Activated B cell treated with CpG ODN at 0.5 μM for 24 hours (primary cell): ENCODE data around the gene ELP1. TPM values are rescaled to one million over a fixed set of nuclear protein-coding genes. Genes with fewer than 3 reads are reported as not detected.
"Not testable (repeated sequence)": the region's sequence is repeated elsewhere in the genome, so short reads cannot be mapped to it uniquely, and the experiment has no call there.

Experiments used
- ATAC-seq: fragments of 200-7000 bp; cut with Tn5 transposase; one replicate; pipeline ENCODE4 v1.10.0; 2021; ENCODE audit warnings: low read depth, mild to moderate bottlenecking, moderate library complexity
- CTCF ChIA-PET: fragments of 350-600 bp; sonication (Branson Sonifier 250); formaldehyde crosslinking; loops from one replicate; lab custom pipeline; 2021; ENCODE audit warnings: antibody characterized with exemption; lab: Charles Lee
- POLR2A ChIA-PET: fragments of 350-600 bp; sonication (Branson Sonifier 250); formaldehyde crosslinking; loops from one replicate; lab custom pipeline; 2021; ENCODE audit warnings: antibody characterized with exemption; lab: Charles Lee
- DNase-seq: peaks from one replicate; pipeline ENCODE4 v3.0.0; 2022
- H3K27ac Mint-ChIP-seq: one replicate; pipeline ENCODE4 v1.8.0; 2020; ENCODE audit warnings: mixed read lengths
- H3K27me3 Mint-ChIP-seq: one replicate; pipeline ENCODE4 v1.8.0; 2021; ENCODE audit warnings: mixed read lengths
- H3K36me3 Mint-ChIP-seq: one replicate; pipeline ENCODE4 v1.8.0; 2021; ENCODE audit warnings: low read depth, mixed read lengths
- H3K4me1 Mint-ChIP-seq: one replicate; pipeline ENCODE4 v1.8.0; 2021; ENCODE audit warnings: mixed read lengths
- H3K4me3 Mint-ChIP-seq: one replicate; pipeline ENCODE4 v1.8.0; 2020; ENCODE audit warnings: mild to moderate bottlenecking, mixed read lengths
- H3K9me3 Mint-ChIP-seq: one replicate; pipeline ENCODE4 v1.8.0; 2020; ENCODE audit warnings: mixed read lengths
- intact Hi-C: fragments of 100-400 bp; cut with micrococcal nuclease; formaldehyde crosslinking; loops from one replicate; pipeline ENCODE4 v1.15.1; 2024
- total RNA-seq: library from RNA; stranded (reverse); gene quantifications from 2 replicates; pipeline ENCODE4 v1.2.3, GENCODE V29; 2022
- TF ChIP-seq, protein P1 (sequence below): fragments of 200-600 bp; IDR thresholded peaks from one replicate; pipeline ENCODE4 v1.8.0; 2022; ENCODE audit warnings: antibody characterized with exemption, mild to moderate bottlenecking

Gene ELP1
- total RNA-seq, 1 donor from 2014 or later, result 25.0 TPM

DNA sequence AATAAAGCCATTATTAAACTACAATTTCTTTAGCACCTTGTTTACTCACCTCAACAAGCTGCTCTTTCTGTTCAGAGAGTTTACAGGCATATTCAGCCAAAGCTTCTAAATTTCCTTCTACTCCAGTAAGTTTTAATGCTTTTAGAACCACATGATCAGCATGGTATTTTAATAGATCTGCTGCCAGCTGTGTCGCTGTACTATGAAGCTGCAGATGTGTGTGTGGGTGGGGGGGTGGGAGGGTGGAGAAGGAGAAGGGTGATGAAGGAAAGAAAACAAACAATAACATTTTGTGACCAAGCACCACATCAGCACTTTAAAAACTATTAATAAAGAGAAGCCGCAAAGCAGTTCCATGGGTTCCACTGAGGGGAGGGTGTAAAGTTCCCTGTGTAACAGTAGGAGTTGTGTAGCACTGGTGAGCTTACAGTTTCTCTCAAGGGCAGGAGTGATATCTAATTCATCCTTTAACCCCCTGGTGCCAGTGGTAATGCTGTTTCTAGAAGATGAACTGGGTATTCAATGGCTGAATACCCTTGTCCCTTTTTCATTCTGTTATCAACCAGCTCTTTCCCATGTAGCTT lies 38.8 kb upstream of the ELP1 start:
- TF ChIP-seq, protein P1, sequence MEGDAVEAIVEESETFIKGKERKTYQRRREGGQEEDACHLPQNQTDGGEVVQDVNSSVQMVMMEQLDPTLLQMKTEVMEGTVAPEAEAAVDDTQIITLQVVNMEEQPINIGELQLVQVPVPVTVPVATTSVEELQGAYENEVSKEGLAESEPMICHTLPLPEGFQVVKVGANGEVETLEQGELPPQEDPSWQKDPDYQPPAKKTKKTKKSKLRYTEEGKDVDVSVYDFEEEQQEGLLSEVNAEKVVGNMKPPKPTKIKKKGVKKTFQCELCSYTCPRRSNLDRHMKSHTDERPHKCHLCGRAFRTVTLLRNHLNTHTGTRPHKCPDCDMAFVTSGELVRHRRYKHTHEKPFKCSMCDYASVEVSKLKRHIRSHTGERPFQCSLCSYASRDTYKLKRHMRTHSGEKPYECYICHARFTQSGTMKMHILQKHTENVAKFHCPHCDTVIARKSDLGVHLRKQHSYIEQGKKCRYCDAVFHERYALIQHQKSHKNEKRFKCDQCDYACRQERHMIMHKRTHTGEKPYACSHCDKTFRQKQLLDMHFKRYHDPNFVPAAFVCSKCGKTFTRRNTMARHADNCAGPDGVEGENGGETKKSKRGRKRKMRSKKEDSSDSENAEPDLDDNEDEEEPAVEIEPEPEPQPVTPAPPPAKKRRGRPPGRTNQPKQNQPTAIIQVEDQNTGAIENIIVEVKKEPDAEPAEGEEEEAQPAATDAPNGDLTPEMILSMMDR, result no peak
- ChIA-PET CTCF (no interaction called here), POLR2A (no interaction called here)
- Mint-ChIP-seq H3K27me3 (no peaks in the 10 kb centered on the region), H3K4me3 (no peak overlapping the region), H3K36me3 (no peaks in the 10 kb centered on the region), H3K9me3 (peaks cover 15% of the 10 kb centered on the region), H3K4me1 (no peaks in the 10 kb centered on the region), H3K27ac (no peak overlapping the region)
- ATAC-seq, result no peak
- DNase-seq, result no peak
- intact Hi-C loops, result no loop called here

- no peak for ATAC-seq
- intact Hi-C loops, result no loop called here
- no peaks in the 10 kb centered on the region for H3K27me3 Mint-ChIP-seq
- ChIA-PET CTCF (no interaction called here), POLR2A (no interaction called here)
- no peak overlapping the region for H3K4me3 Mint-ChIP-seq
- no peak for DNase-seq
- no peaks in the 10 kb centered on the region for H3K36me3 Mint-ChIP-seq
- no peaks in the 10 kb centered on the region for H3K4me1 Mint-ChIP-seq
- peaks cover 15% of the 10 kb centered on the region for H3K9me3 Mint-ChIP-seq
- no peak overlapping the region for H3K27ac Mint-ChIP-seq
- TF ChIP-seq, protein P1, result no peak
Measured at GRCh38 chr9:108972186-108972585, 38.3 kb upstream of the ELP1 start.

DNA sequence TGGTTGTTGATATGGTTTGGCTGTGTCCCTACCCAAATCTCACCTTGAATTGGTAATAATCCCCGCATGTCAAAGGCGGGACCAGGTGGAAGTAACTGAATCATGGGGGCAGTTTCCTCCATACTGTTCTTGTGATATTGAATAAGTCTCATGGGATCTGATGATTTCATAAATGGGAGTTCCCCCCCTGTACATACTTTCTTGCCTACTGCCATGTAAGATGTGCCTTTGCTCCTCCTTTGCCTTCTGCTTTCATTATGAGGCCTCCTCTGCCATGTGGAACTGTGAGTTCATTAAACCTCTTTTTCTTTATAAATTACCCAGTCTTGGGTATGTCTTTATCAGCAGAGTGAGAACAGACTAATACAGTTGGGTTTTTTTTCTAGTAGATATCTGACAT lies 37.5 kb upstream of the ELP1 start:
- H3K4me1 Mint-ChIP-seq, H3K36me3 Mint-ChIP-seq, ATAC-seq, intact Hi-C loops, DNase-seq, H3K27me3 Mint-ChIP-seq, H3K4me3 Mint-ChIP-seq, POLR2A ChIA-PET, H3K27ac Mint-ChIP-seq: not testable (repeated sequence)
- H3K9me3 Mint-ChIP-seq, result peaks cover 15% of the 10 kb centered on the region
- CTCF ChIA-PET, result interaction anchor here (1.0 kb wide), 1 partner anchor 17 kb away, joined by 3 read pairs; no protein-coding TSS in a partner anchor

DNA sequence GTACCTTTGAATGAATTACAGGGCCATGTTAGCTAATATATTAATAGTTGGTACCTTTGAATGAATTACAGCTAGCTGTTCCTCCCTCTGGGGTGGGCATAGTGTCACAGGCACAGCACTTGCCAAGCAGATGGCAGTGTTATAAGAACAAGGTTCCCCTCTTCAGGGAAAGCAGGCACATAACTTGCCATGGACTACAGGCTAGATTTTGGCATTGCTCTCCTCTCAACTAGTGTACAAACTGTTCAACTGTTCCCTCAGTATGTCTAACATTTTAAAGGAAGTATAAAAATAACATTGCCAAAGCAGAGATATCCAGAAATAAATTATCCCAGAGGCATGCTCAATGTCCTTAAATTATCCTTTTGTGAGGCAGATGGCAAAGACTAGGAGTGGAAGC lies 34.0 kb upstream of the ELP1 start:
- no peak for DNase-seq
- ATAC-seq, result no peak
- intact Hi-C loops, result no loop called here
- Mint-ChIP-seq H3K9me3 (peaks cover 15% of the 10 kb centered on the region), H3K27me3 (no peaks in the 10 kb centered on the region), H3K36me3 (no peaks in the 10 kb centered on the region), H3K27ac (no peak overlapping the region), H3K4me1 (no peaks in the 10 kb centered on the region), H3K4me3 (no peak overlapping the region)
- ChIA-PET POLR2A (no interaction called here), CTCF (no interaction called here)
- TF ChIP-seq, protein P1, result no peak

GRCh38 chr9:108963459-108964143 lies 29.7 kb upstream of the ELP1 start:
- no peak for DNase-seq
- no peaks in the 10 kb centered on the region for H3K9me3 Mint-ChIP-seq
- no peak overlapping the region for H3K27ac Mint-ChIP-seq
- ChIA-PET POLR2A (no interaction called here), CTCF (interaction anchor here (1.4 kb wide), 1 partner anchor 10 kb away, joined by 6 read pairs; no protein-coding TSS in a partner anchor)
- no peak for ATAC-seq
- H3K27me3 Mint-ChIP-seq, result no peaks in the 10 kb centered on the region
- no peaks in the 10 kb centered on the region for H3K4me1 Mint-ChIP-seq
- TF ChIP-seq, protein P1, result no peak
- no peaks in the 10 kb centered on the region for H3K36me3 Mint-ChIP-seq
- intact Hi-C loops, result no loop called here
- no peak overlapping the region for H3K4me3 Mint-ChIP-seq
